ENCODE measurements around the gene ZNF865.

The ZNF865 gene

DNA sequence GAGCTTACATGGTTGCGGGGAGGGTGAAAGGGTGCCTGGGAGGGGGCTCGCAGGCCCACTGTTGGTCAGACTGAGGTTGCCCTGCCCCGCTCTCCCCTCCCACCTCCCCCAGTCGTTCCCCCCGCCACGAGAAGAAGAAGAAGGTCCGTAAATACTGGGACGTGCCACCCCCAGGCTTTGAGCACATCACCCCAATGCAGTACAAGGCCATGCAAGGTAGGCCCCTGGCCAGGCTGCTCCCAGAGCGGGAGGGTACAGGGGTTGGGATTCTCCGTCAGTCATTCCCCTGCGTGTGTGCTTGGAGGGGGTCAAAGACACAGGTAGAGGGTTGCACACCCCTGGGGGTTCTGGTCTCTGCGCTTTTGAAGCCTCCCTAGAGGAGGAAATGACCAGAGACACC lies 55.0 kb downstream of the ZNF865 start:
- TF ChIP-seq, protein P1, sequence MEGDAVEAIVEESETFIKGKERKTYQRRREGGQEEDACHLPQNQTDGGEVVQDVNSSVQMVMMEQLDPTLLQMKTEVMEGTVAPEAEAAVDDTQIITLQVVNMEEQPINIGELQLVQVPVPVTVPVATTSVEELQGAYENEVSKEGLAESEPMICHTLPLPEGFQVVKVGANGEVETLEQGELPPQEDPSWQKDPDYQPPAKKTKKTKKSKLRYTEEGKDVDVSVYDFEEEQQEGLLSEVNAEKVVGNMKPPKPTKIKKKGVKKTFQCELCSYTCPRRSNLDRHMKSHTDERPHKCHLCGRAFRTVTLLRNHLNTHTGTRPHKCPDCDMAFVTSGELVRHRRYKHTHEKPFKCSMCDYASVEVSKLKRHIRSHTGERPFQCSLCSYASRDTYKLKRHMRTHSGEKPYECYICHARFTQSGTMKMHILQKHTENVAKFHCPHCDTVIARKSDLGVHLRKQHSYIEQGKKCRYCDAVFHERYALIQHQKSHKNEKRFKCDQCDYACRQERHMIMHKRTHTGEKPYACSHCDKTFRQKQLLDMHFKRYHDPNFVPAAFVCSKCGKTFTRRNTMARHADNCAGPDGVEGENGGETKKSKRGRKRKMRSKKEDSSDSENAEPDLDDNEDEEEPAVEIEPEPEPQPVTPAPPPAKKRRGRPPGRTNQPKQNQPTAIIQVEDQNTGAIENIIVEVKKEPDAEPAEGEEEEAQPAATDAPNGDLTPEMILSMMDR (IDR thresholded peaks at IDR 0.05; ENCODE audit: low read length): no peak
- no peak for TF ChIP-seq EZH2 (IDR thresholded peaks at IDR 0.05; ENCODE audit: borderline replicate concordance, low read length)
- Histone ChIP-seq H3K4me3 (ENCODE audit: low read depth, low read length, poor library complexity, severe bottlenecking) (no peak overlapping the region), H4K20me1 (ENCODE audit: insufficient read depth, low read length) (no peaks in the 10 kb centered on the region; the same call in 1 of the 2 replicates), H3F3A (ENCODE audit: insufficient read depth, low read length) (no peaks in the 10 kb centered on the region), H3K4me2 (ENCODE audit: low read length) (no peak overlapping the region), H3K27ac (ENCODE audit: low read depth, low read length, poor library complexity, severe bottlenecking) (no peak overlapping the region), H3K9me3 (ENCODE audit: low read length) (no peaks in the 10 kb centered on the region), H3K4me1 (ENCODE audit: insufficient read depth, low read length, severe bottlenecking) (peaks cover 31% of the 10 kb centered on the region), H2AFZ (ENCODE audit: low read length) (no peak overlapping the region), H3K79me2 (ENCODE audit: insufficient read depth, low read length) (peaks cover 52% of the 10 kb centered on the region), H3K9ac (ENCODE audit: low read length) (no peak overlapping the region), H3K27me3 (ENCODE audit: insufficient read depth, low read length) (no peaks in the 10 kb centered on the region), H3K36me3 (ENCODE audit: insufficient read depth, low read length) (peaks cover 91% of the 10 kb centered on the region), H3K9me2 (ENCODE audit: low read depth, low read length) (no peaks in the 10 kb centered on the region)

DNA sequence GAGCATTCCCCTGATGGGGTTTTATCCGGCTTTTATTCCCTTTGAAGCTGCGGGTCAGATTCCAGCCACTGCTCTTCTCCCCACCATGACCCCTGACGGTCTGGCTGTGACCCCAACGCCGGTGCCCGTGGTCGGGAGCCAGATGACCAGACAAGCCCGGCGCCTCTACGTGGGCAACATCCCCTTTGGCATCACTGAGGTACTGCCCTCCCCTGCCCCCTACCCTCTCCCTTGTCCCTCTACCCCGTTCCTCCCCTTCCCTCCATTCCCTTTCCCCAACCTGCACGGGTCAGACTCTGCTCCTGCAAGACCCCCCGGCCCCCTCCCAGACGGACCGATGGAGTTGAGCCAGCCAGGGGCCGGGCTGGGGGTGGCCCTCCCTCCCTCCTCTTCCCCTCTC lies 55.5 kb downstream of the ZNF865 start:
- Histone ChIP-seq H3K9me3 (ENCODE audit: low read length) (no peaks in the 10 kb centered on the region), H3K79me2 (ENCODE audit: insufficient read depth, low read length) (peaks cover 46% of the 10 kb centered on the region), H3K27ac (ENCODE audit: low read depth, low read length, poor library complexity, severe bottlenecking) (no peak overlapping the region), H3K9me2 (ENCODE audit: low read depth, low read length) (no peaks in the 10 kb centered on the region), H3K4me2 (ENCODE audit: low read length) (no peak overlapping the region), H3K4me1 (ENCODE audit: insufficient read depth, low read length, severe bottlenecking) (peaks cover 31% of the 10 kb centered on the region), H3K4me3 (ENCODE audit: low read depth, low read length, poor library complexity, severe bottlenecking) (no peak overlapping the region), H3K36me3 (ENCODE audit: insufficient read depth, low read length) (peaks cover 92% of the 10 kb centered on the region), H3K9ac (ENCODE audit: low read length) (no peak overlapping the region), H3F3A (ENCODE audit: insufficient read depth, low read length) (no peaks in the 10 kb centered on the region), H2AFZ (ENCODE audit: low read length) (no peak overlapping the region), H3K27me3 (ENCODE audit: insufficient read depth, low read length) (no peaks in the 10 kb centered on the region), H4K20me1 (ENCODE audit: insufficient read depth, low read length) (no peaks in the 10 kb centered on the region; the same call in 1 of the 2 replicates)
- TF ChIP-seq, protein P1 (IDR thresholded peaks at IDR 0.05; ENCODE audit: low read length): no peak
- no peak for TF ChIP-seq EZH2 (IDR thresholded peaks at IDR 0.05; ENCODE audit: borderline replicate concordance, low read length)

DNA sequence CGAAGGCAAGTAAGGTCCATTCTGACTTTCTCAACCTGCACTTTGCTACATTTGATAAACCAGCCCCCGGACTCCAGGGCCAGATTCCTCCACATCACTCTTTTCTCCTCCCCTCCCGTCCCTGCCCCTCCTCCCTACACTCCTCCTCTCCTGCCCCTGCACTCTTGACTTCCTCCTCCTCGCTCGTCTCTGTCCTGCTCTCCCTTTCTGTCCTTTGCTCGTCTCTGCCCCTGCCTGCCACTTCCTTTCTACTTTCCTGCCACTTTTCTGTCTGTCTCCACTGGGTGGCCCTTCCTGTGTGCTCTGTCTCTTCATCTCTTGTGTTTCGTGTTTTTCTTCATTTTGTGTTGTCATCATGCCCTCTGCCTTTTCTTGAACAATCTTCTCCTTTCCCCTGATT lies 56.4 kb downstream of the ZNF865 start:
- Histone ChIP-seq H3K9me2 (ENCODE audit: low read depth, low read length) (no peaks in the 10 kb centered on the region), H3K9me3 (ENCODE audit: low read length) (no peaks in the 10 kb centered on the region), H3K4me3 (ENCODE audit: low read depth, low read length, poor library complexity, severe bottlenecking) (no peak overlapping the region), H3K79me2 (ENCODE audit: insufficient read depth, low read length) (peaks cover 38% of the 10 kb centered on the region), H3F3A (ENCODE audit: insufficient read depth, low read length) (no peaks in the 10 kb centered on the region), H4K20me1 (ENCODE audit: insufficient read depth, low read length) (no peaks in the 10 kb centered on the region; the same call in 1 of the 2 replicates), H3K36me3 (ENCODE audit: insufficient read depth, low read length) (peaks cover 92% of the 10 kb centered on the region), H3K4me1 (ENCODE audit: insufficient read depth, low read length, severe bottlenecking) (peaks cover 24% of the 10 kb centered on the region), H3K27me3 (ENCODE audit: insufficient read depth, low read length) (no peaks in the 10 kb centered on the region), H3K9ac (ENCODE audit: low read length) (no peak overlapping the region), H3K27ac (ENCODE audit: low read depth, low read length, poor library complexity, severe bottlenecking) (no peak overlapping the region), H2AFZ (ENCODE audit: low read length) (no peak overlapping the region), H3K4me2 (ENCODE audit: low read length) (no peak overlapping the region)
- no peak for TF ChIP-seq EZH2 (IDR thresholded peaks at IDR 0.05; ENCODE audit: borderline replicate concordance, low read length)
- TF ChIP-seq, protein P1 (IDR thresholded peaks at IDR 0.05; ENCODE audit: low read length): no peak
